CD14-positive monocyte (primary cell): ENCODE results near the gene ABCA10. TPM values are rescaled to one million over a fixed set of nuclear protein-coding genes. Genes with fewer than 3 reads are reported as not detected.

Experiments used
- DNase-seq, 3 donors: peaks; one replicate each; pipeline ENCODE4 v3.0.0-alpha.2; 2011 to 2022
- H2AFZ ChIP-seq: 2 replicates; pipeline ENCODE4 v1.6.0; 2012; ENCODE audit warnings: mild to moderate bottlenecking, low read depth, low read length, inconsistent platforms; ENCODE audit not compliant: insufficient read depth, poor library complexity, severe bottlenecking
- H3K27ac ChIP-seq, 2 donors: 1 replicate in 1 of 2; 2 replicates in 1 of 2; pipeline ENCODE4 v1.5.1; 2012 to 2013; ENCODE audit warnings: low read length in 2 of 2, control low read depth in 1 of 2, inconsistent platforms in 1 of 2, low read depth in 1 of 2, mild to moderate bottlenecking in 1 of 2
- H3K27me3 ChIP-seq, 2 donors: one replicate each; pipeline versions ENCODE4 v1.6.0 to v1.6.1; 2011 to 2013; ENCODE audit warnings: low read length in 2 of 2; ENCODE audit not compliant: control insufficient read depth in 2 of 2, insufficient read depth in 2 of 2
- H3K36me3 ChIP-seq, 2 donors: replicated peaks in 1 of 2; 1 replicate in 1 of 2; 2 replicates in 1 of 2; pipeline versions ENCODE4 v1.5.1 to v1.6.1; 2012 to 2013; ENCODE audit warnings: low read length in 2 of 2, control low read depth in 1 of 2, inconsistent platforms in 1 of 2, mild to moderate bottlenecking in 1 of 2; ENCODE audit not compliant: insufficient read depth in 2 of 2, control insufficient read depth in 1 of 2
- H3K4me1 ChIP-seq, 2 donors: 1 replicate in 1 of 2; 2 replicates in 1 of 2; pipeline versions ENCODE4 v1.5.1 to v1.6.1; 2012 to 2013; ENCODE audit warnings: low read length in 2 of 2, control low read depth in 1 of 2, inconsistent platforms in 1 of 2, mild to moderate bottlenecking in 1 of 2, moderate library complexity in 1 of 2; ENCODE audit not compliant: insufficient read depth in 2 of 2, control insufficient read depth in 1 of 2
- H3K4me2 ChIP-seq: replicated peaks from 2 replicates; pipeline ENCODE3; 2012; ENCODE audit warnings: low read length, moderate library complexity, mild to moderate bottlenecking; ENCODE audit not compliant: poor library complexity, severe bottlenecking; ENCODE audit errors: extremely low read depth
- H3K4me3 ChIP-seq, 3 experiments: fragments of 200-600 bp in 1 of 3; sonication (generic) in 1 of 3; replicated peaks in 1 of 3; 1 replicate in 2 of 3; 2 replicates in 1 of 3; pipeline ENCODE4 v1.5.1; 2011 to 2013; ENCODE audit warnings: low read length in 3 of 3, mild to moderate bottlenecking in 3 of 3, control low read depth in 2 of 3, low read depth in 2 of 3, inconsistent platforms in 1 of 3, moderate library complexity in 1 of 3
- H3K79me2 ChIP-seq: 2 replicates; pipeline ENCODE4 v1.6.0; 2012; ENCODE audit warnings: mild to moderate bottlenecking, control low read depth, inconsistent platforms, low read length, moderate library complexity; ENCODE audit not compliant: insufficient read depth
- H3K9ac ChIP-seq: 2 replicates; pipeline ENCODE4 v1.6.0; 2017; ENCODE audit warnings: low read length, mild to moderate bottlenecking; ENCODE audit not compliant: insufficient read depth, poor library complexity, severe bottlenecking
- H3K9me3 ChIP-seq, 2 donors: replicated peaks in 1 of 2; 1 replicate in 1 of 2; 2 replicates in 1 of 2; pipeline versions ENCODE4 v1.5.1 to v1.6.1; 2012 to 2013; ENCODE audit warnings: low read length in 2 of 2, control low read depth in 1 of 2; ENCODE audit not compliant: control insufficient read depth in 1 of 2, insufficient read depth in 1 of 2
- H4K20me1 ChIP-seq: 2 replicates; pipeline ENCODE4 v1.6.0; 2012; ENCODE audit warnings: mild to moderate bottlenecking, low read length, control low read depth, moderate library complexity; ENCODE audit not compliant: insufficient read depth
- H3K27ac Mint-ChIP-seq, 7 donors: one replicate each; pipeline ENCODE4 v1.8.0; 2020; ENCODE audit warnings: mild to moderate bottlenecking in 7 of 7, mixed read lengths in 7 of 7, moderate library complexity in 6 of 7, inconsistent platforms in 2 of 7
- H3K27me3 Mint-ChIP-seq, 3 donors: one replicate each; pipeline ENCODE4 v1.8.0; 2021 to 2022; ENCODE audit warnings: low read depth in 3 of 3, mild to moderate bottlenecking in 3 of 3, mixed read lengths in 3 of 3, moderate library complexity in 3 of 3, inconsistent platforms in 1 of 3
- H3K36me3 Mint-ChIP-seq, 2 donors: one replicate each; pipeline ENCODE4 v1.8.0; 2020; ENCODE audit warnings: mixed read lengths in 2 of 2, inconsistent platforms in 1 of 2, mild to moderate bottlenecking in 1 of 2
- H3K4me1 Mint-ChIP-seq: one replicate; pipeline ENCODE4 v1.8.0; 2020; ENCODE audit warnings: mild to moderate bottlenecking, mixed read lengths
- H3K4me3 Mint-ChIP-seq, 2 donors: one replicate each; pipeline ENCODE4 v1.8.0; 2020; ENCODE audit warnings: mild to moderate bottlenecking in 2 of 2, mixed read lengths in 2 of 2, moderate library complexity in 1 of 2
- H3K9me3 Mint-ChIP-seq, 7 donors: one replicate each; pipeline ENCODE4 v1.8.0; 2020 to 2022; ENCODE audit warnings: mixed read lengths in 7 of 7, mild to moderate bottlenecking in 6 of 7, moderate library complexity in 6 of 7, inconsistent platforms in 2 of 7
- CTCF ChIP-seq: fragments of 200-600 bp; IDR thresholded peaks from one replicate; pipeline ENCODE4 v1.8.0; 2022; ENCODE audit warnings: antibody characterized with exemption, mild to moderate bottlenecking
- WGBS: methylation state at CpG from one replicate; pipeline ENCODE4 v1.1.5; 2013; ENCODE audit warnings: missing lambda C conversion rate; ENCODE audit not compliant: insufficient coverage; 5-methylcytosine and 5-hydroxymethylcytosine counted together
- intact Hi-C, 2 donors: fragments of 100-400 bp; cut with micrococcal nuclease; formaldehyde crosslinking; loops; one replicate each; pipeline versions ENCODE4 v1.15.0 to v1.15.1; 2023
- polyA plus RNA-seq, 3 donors: library from polyadenylated mRNA; depleted of rRNA in 1 of 3; unstranded in 2 of 3; stranded (reverse) in 1 of 3; fragments of 300-500 nt in 2 of 3; fragments of >200 nt in 1 of 3; fragmentation: Illumina TruSeq in 2 of 3; gene quantifications; 1 replicate in 2 of 3; 2 replicates in 1 of 3; pipeline ENCODE4 v1.2.3, GENCODE V29; 2012 to 2021

Gene ABCA10
- polyA plus RNA-seq, 3 donors, result 0.08 to 0.13 TPM; not detected in 1

GRCh38 chr17:69246726-69247375 is 18.2 kb upstream of the ABCA10 start:
- Mint-ChIP-seq H3K36me3 (peaks cover 0 to 5% of the 10 kb centered on the region in 2 donors), H3K4me1 (peaks cover 2% of the 10 kb centered on the region), H3K9me3 (no peaks in the 10 kb centered on the region), H3K27me3 (no peaks in the 10 kb centered on the region), H3K27ac (no peak overlapping the region), H3K4me3 (no peak overlapping the region)
- H2AFZ ChIP-seq, result no peak overlapping the region
- intact Hi-C loops, result loop anchor here in 1 of 2 donors (10.0 kb wide), 1 partner anchor 732 kb away; the partner anchor contains the start of gene PRKAR1A
- H3K4me3 ChIP-seq, result no peak overlapping the region
- H3K9me3 ChIP-seq, result no peaks in the 10 kb centered on the region
- TF ChIP-seq CTCF, result peak; percentile 87
- no peak overlapping the region for H3K4me2 ChIP-seq
- H3K9ac ChIP-seq, result no peak overlapping the region
- H3K27me3 ChIP-seq, result no peaks in the 10 kb centered on the region
- H3K36me3 ChIP-seq, result no peaks in the 10 kb centered on the region
- no peaks in the 10 kb centered on the region for H4K20me1 ChIP-seq
- WGBS, result 100% methylated on average over 1 of the region's 4 CpGs
- no peaks in the 10 kb centered on the region for H3K79me2 ChIP-seq
- no peak overlapping the region for H3K27ac ChIP-seq
- DNase-seq, result peak; percentile 22 to 57 (median 33)
- H3K4me1 ChIP-seq, result no peaks in the 10 kb centered on the region

GRCh38 chr17:69246202-69246601 is 17.6 kb upstream of the ABCA10 start:
- Histone ChIP-seq H2AFZ (no peak overlapping the region), H3K27ac (no peak overlapping the region), H3K4me2 (no peak overlapping the region), H3K27me3 (no peaks in the 10 kb centered on the region), H3K4me3 (no peak overlapping the region), H3K9me3 (no peaks in the 10 kb centered on the region), H3K4me1 (no peaks in the 10 kb centered on the region), H4K20me1 (no peaks in the 10 kb centered on the region), H3K36me3 (no peaks in the 10 kb centered on the region), H3K79me2 (no peaks in the 10 kb centered on the region), H3K9ac (no peak overlapping the region)
- intact Hi-C loops, result loop anchor here in 1 of 2 donors (10.0 kb wide), 1 partner anchor 731 kb away; the partner anchor contains the start of gene PRKAR1A
- peaks cover 2% of the 10 kb centered on the region for H3K4me1 Mint-ChIP-seq
- no peak overlapping the region for H3K27ac Mint-ChIP-seq
- H3K4me3 Mint-ChIP-seq, result no peak overlapping the region
- no peak for DNase-seq
- TF ChIP-seq CTCF, result no peak
- H3K27me3 Mint-ChIP-seq, result no peaks in the 10 kb centered on the region
- WGBS, result no CpG with 5 or more reads among the region's 1 CpG
- no peaks in the 10 kb centered on the region for H3K9me3 Mint-ChIP-seq
- H3K36me3 Mint-ChIP-seq, result peaks cover 0 to 5% of the 10 kb centered on the region in 2 donors
